DOHH2 (cell line): ENCODE data around the gene CFAP74.
"Not testable (repeated sequence)": the region's sequence is repeated elsewhere in the genome, so short reads cannot be mapped to it uniquely, and the experiment has no call there.

Experiments
- H3F3A ChIP-seq: fragments of 200-600 bp; sonication (generic), shearing (Covaris generic); 2 replicates; pipeline ENCODE4 v1.6.0; 2016; ENCODE audit warnings: antibody characterized with exemption, mild to moderate bottlenecking; ENCODE audit not compliant: control insufficient read depth, insufficient read depth
- H3K27ac ChIP-seq: fragments of 200-600 bp; sonication (generic); 2 replicates; pipeline ENCODE4 v1.5.1; 2014; ENCODE audit warnings: low read depth, mild to moderate bottlenecking, low read length, moderate library complexity
- H3K27me3 ChIP-seq: fragments of 200-600 bp; sonication (generic); 2 replicates; pipeline ENCODE4 v1.6.1; 2014; ENCODE audit warnings: mild to moderate bottlenecking, low read length, mixed read lengths; ENCODE audit not compliant: control insufficient read depth
- H3K36me3 ChIP-seq: fragments of 200-600 bp; sonication (generic); 2 replicates; pipeline ENCODE4 v1.6.1; 2014; ENCODE audit warnings: mild to moderate bottlenecking, low read length, moderate library complexity, mixed read lengths; ENCODE audit not compliant: control insufficient read depth
- H3K4me1 ChIP-seq: fragments of 200-600 bp; sonication (generic); 2 replicates; pipeline ENCODE4 v1.6.1; 2014; ENCODE audit warnings: mild to moderate bottlenecking, low read length, mixed read lengths; ENCODE audit not compliant: control insufficient read depth
- H3K4me2 ChIP-seq: fragments of 200-600 bp; sonication (generic); 2 replicates; pipeline ENCODE4 v1.6.0; 2014; ENCODE audit warnings: mild to moderate bottlenecking, low read length, moderate library complexity
- H3K4me3 ChIP-seq: fragments of 200-600 bp; sonication (generic); 2 replicates; pipeline ENCODE4 v1.5.1; 2014; ENCODE audit warnings: mild to moderate bottlenecking, low read length, mixed read lengths
- H3K79me2 ChIP-seq: fragments of 200-600 bp; sonication (generic); 2 replicates; pipeline ENCODE4 v1.6.1; 2014; ENCODE audit warnings: mild to moderate bottlenecking, low read length, mixed read lengths; ENCODE audit not compliant: control insufficient read depth
- H3K9me2 ChIP-seq: fragments of 200-600 bp; sonication (generic); replicated peaks from 2 replicates; pipeline ENCODE4 v1.6.1; 2014; ENCODE audit warnings: mild to moderate bottlenecking, low read length, mixed read lengths; ENCODE audit not compliant: control insufficient read depth
- H3K9me3 ChIP-seq: fragments of 200-600 bp; sonication (generic); 2 replicates; pipeline ENCODE4 v1.6.1; 2014; ENCODE audit warnings: antibody characterized with exemption, low read length, mixed read lengths; ENCODE audit not compliant: control insufficient read depth, insufficient read depth
- H4K20me1 ChIP-seq: fragments of 200-600 bp; sonication (generic); 2 replicates; pipeline ENCODE4 v1.6.0; 2014; ENCODE audit warnings: low read depth, mild to moderate bottlenecking, antibody characterized with exemption, low read length, moderate library complexity; ENCODE audit not compliant: control insufficient read depth, insufficient read depth
- CTCF ChIP-seq: fragments of 200-600 bp; sonication (generic); IDR thresholded peaks from one replicate; pipeline ENCODE4 v1.5.1; 2014; ENCODE audit warnings: antibody characterized with exemption, mild to moderate bottlenecking, low read depth, low read length; ENCODE audit not compliant: poor library complexity, severe bottlenecking
- EZH2phosphoT487 ChIP-seq: fragments of 200-600 bp; sonication (generic); IDR thresholded peaks from 2 replicates; pipeline ENCODE4 v1.6.1; 2017; ENCODE audit warnings: borderline replicate concordance, mild to moderate bottlenecking, antibody characterized with exemption, low read length, moderate library complexity, mixed read lengths

CFAP74 gene

GRCh38 chr1:1985375-1986050 lies 18.1 kb downstream of the CFAP74 start:
- Histone ChIP-seq H3K79me2 (no peaks in the 10 kb centered on the region), H3K4me1 (no peaks in the 10 kb centered on the region)
- TF ChIP-seq EZH2phosphoT487 (no peak), CTCF (no peak)

GRCh38 chr1:1984560-1985070 lies 19.0 kb downstream of the CFAP74 start:
- Histone ChIP-seq H3K4me2 (no peak overlapping the region), H3K9me3 (peaks cover 12% of the 10 kb centered on the region; the same call in 1 of the 2 replicates)
- TF ChIP-seq EZH2phosphoT487 = no peak
- no peak for TF ChIP-seq CTCF

More at GRCh38 chr1:1985375-1986050, 18.1 kb downstream of the CFAP74 start:
- Histone ChIP-seq H4K20me1 (no peaks in the 10 kb centered on the region), H3K9me2 (no peaks in the 10 kb centered on the region), H3K9me3 (peaks cover 8% of the 10 kb centered on the region; the same call in 1 of the 2 replicates), H3K27me3 (no peaks in the 10 kb centered on the region), H3K36me3 (no peaks in the 10 kb centered on the region), H3K27ac (no peak overlapping the region), H3F3A (no peaks in the 10 kb centered on the region), H3K4me3 (no peak overlapping the region), H3K4me2 (no peak overlapping the region)

DNA sequence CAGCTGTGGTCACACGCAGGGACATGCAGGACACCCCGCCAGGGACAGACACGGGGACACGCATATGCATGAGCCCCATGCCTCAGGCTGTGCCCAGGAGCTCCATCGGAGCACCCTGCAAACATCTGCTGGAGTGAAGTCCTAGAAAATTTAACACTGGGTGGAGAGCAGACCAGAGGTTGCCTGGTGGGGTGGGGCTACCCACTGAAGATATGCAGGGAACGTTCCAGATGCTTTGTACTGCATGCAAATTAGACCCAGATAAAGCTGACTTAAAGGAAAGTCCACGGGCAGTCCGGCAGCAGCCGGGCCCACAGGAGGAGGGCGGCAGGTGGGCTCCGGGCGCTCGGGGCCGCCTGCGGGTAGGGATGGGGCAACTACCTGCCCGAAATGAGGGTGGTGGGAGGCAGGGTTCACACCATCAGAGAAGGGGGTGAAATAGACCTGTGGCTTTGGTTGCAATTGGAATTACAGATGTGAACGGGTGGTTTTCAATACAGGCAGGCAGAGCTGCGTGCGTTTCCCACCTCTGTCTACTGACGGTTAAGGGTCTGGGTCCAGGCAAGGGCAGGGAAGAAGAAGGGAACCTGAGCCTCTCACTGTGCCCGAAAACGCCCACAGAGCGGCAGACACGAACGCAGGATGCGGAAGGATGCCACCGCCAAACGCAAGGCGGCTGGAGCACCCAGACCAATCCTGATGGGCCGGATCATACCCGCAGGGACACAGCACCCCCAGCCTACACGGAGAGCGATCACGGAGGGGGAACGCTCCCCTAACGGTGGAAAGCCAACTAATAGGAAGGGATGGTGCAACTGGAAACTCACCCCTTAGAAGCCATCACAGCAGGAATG lies 21.0 kb downstream of the CFAP74 start:
- H4K20me1 ChIP-seq = no peaks in the 10 kb centered on the region
- H3K79me2 ChIP-seq = no peaks in the 10 kb centered on the region
- H3K4me2 ChIP-seq = no peak overlapping the region
- H3K9me2 ChIP-seq = no peaks in the 10 kb centered on the region
- no peaks in the 10 kb centered on the region for H3K36me3 ChIP-seq
- peaks cover 22% of the 10 kb centered on the region; the same call in 1 of the 2 replicates for H3K9me3 ChIP-seq
- H3K4me3 ChIP-seq = no peak overlapping the region
- no peak overlapping the region for H3K27ac ChIP-seq
- TF ChIP-seq EZH2phosphoT487 (no peak), CTCF (no peak)
- no peaks in the 10 kb centered on the region for H3F3A ChIP-seq
- no peaks in the 10 kb centered on the region for H3K4me1 ChIP-seq
- no peaks in the 10 kb centered on the region for H3K27me3 ChIP-seq

More at GRCh38 chr1:1984560-1985070, 19.0 kb downstream of the CFAP74 start:
- H3K4me3 ChIP-seq = no peak overlapping the region
- no peaks in the 10 kb centered on the region for H3K27me3 ChIP-seq
- H3K9me2 ChIP-seq = no peaks in the 10 kb centered on the region
- no peaks in the 10 kb centered on the region for H3F3A ChIP-seq
- H3K4me1 ChIP-seq = no peaks in the 10 kb centered on the region
- H3K36me3 ChIP-seq = no peaks in the 10 kb centered on the region
- no peak overlapping the region for H3K27ac ChIP-seq
- no peaks in the 10 kb centered on the region for H3K79me2 ChIP-seq
- H4K20me1 ChIP-seq = no peaks in the 10 kb centered on the region

GRCh38 chr1:1981631-1982327 lies 21.8 kb downstream of the CFAP74 start:
- peaks cover 22% of the 10 kb centered on the region; the same call in 1 of the 2 replicates for H3K9me3 ChIP-seq
- not testable (repeated sequence) for H3K27ac ChIP-seq, H3K9me2 ChIP-seq, H3K4me2 ChIP-seq, H3K36me3 ChIP-seq, H4K20me1 ChIP-seq, H3K4me1 ChIP-seq, H3K79me2 ChIP-seq, H3K4me3 ChIP-seq, H3K27me3 ChIP-seq, H3F3A ChIP-seq
